Activated CD8-positive, alpha-beta memory T cell treated with anti-CD3 and anti-CD28 coated beads for 36 hours (primary cell): ENCODE data around the gene LAMC1. TPM values are rescaled to one million over a fixed set of nuclear protein-coding genes. Genes with fewer than 3 reads are reported as not detected.

Source experiments
- CTCF ChIA-PET: fragments of 350-600 bp; sonication (Branson Sonifier 250); formaldehyde crosslinking; loops from one replicate; lab custom pipeline; 2021; ENCODE audit warnings: antibody characterized with exemption; lab: Charles Lee
- POLR2A ChIA-PET: fragments of 350-600 bp; sonication (Branson Sonifier 250); formaldehyde crosslinking; loops from one replicate; lab custom pipeline; 2021; ENCODE audit warnings: antibody characterized with exemption; lab: Charles Lee
- total RNA-seq, 2 experiments: library from RNA; stranded (reverse); gene quantifications; one replicate each; pipeline ENCODE4 v1.2.3, GENCODE V29; 2021

Gene LAMC1
- total RNA-seq, result under 1 TPM; 0.15 to 0.27 TPM

DNA sequence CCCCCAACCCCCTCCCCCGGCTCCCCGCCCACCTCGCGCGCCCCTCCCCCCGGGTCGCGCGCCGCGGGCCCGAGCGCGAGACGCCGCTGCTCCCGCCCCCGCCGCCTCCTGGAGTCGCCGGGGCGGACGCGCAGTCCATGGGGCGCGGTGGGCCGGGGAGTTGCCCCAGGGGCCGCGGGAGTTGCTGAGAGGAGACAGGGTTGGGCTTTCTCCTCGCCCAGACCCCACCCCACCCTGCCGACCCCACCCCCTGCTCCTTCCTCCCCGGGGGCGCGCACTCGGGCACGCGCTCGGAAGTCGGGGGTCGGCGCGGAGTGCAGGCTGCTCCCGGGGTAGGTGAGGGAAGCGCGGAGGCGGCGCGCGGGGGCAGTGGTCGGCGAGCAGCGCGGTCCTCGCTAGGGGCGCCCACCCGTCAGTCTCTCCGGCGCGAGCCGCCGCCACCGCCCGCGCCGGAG lies at the start of gene LAMC1:
LAMC1 (plus strand) TSS at position 275 of the 455 bp plus-strand sequence. CDS start 297 bp downstream, outside the sequence.
- ChIA-PET CTCF (no interaction called here), POLR2A (no interaction called here)

DNA sequence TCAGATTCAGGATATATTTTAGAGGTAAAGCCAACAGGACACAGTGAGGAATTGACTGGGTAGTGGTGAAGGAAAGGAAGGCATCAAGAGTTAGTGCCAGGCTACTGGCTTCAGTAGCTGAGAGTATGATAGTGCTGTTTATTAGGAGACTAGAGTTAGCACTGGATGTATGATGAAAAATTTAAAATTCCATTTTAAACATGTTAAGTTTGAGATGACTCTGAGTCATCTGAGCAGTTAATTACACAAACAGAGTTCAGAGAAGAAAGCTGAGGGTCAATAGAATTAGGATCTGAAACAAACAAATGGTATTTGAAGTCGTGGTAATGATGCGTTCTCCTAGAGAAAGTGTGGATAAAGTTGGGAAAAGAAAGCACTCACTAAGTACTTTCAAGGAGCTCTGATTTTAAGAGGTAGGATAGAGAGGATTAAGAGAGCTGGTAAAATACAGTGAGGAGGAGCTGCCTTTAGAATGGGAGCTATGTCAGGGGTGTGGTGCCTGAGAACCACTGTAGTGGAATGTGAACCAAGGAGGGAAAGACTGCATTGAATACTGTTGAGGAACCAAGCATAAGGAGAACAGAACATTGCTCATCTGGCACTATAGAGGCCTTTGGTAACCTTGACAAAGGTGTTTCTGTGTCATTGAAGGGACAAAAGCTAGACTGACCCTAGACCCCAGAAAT lies 48.6 kb upstream of the LAMC1 start:
- ChIA-PET POLR2A (no interaction called here), CTCF (no interaction called here)

DNA sequence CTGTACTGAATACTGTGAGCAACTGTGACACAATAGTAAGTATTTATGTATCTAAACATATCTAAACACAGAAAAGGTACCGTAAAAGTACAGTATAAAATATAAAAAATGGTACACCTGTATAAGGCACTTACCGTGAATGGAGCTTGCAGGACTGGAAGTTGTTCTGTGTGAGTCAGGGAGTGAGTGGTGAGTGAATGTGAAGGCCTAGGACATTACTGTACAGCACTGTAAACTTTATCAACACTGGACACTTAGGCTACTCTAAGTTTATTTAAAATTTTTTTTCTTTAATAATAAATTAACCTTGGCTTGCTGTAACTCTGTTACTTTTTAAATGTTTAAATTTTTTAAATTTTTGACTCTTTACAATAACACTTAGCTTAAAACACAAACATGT lies 45.7 kb upstream of the LAMC1 start:
- CTCF ChIA-PET, result no interaction called here
- POLR2A ChIA-PET, result no interaction called here

DNA sequence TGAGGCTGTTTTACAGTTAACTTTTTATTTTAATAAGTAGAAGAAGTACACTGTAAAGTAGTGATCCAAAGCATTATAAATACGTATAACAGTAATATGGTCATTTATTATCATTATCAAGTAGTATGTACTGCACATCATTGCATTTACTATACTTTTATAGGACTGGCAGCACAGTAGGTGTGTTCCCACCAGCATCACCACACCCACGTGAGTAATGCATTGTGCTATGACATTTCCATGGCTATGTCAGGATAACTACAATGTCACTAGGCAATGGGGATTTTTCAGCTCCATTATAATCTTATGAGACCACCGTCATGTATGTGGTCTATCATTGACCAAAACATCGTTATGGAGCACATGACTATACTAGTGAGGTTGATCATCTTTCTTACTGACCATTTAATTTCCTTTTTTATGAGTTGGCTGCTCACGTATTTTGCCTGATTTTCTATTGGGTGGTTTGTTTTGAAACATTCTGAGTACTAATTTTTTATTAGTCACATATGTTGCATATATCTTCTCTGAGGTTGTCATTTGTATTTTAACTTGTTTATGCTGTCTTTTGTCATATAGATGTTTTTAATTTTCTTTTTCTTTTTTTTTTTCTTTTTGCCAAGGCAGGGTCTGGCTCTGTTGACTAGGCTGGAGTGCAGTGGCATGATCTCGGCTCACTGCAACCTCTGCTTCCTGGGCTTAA lies 44.9 kb upstream of the LAMC1 start:
- CTCF ChIA-PET, result no interaction called here
- POLR2A ChIA-PET, result no interaction called here

DNA sequence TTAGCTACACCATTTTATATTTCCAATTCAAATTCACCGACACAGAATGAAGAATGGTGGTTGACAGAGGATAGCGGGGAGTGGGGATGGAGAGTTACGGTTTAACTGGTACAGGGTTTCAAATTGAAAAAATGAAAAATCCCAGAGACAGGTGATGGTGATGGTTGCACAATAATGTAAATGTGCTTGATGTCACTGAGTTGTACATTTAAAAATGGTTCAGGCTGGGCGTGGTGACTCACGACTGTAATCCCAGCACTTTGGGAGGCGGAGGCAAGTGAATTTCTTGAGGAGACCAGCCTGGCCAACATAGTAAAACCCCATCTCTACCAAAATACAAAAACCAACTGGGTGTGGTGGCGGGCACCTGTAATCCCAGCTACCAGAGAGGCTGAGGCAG lies 39.1 kb upstream of the LAMC1 start:
- ChIA-PET CTCF (no interaction called here), POLR2A (no interaction called here)

DNA sequence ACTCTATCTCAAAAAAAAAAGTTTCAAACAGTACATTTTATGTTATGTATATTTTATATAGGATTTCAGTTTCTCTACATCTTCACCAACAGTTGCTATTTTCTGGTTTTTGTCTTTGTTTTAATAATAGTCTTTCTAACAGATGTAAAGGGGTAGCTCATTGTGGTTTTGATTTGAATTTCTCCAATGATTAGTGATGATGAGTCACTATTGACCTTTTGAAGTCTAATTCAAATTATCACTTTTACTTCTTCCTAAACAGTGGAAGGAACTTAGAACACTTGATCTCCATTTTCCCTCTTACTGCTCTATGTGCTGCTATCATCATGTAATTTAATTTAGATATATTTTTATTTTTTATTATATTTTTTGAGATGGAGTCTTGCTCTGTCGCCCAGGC lies 38.6 kb upstream of the LAMC1 start:
- CTCF ChIA-PET, result no interaction called here
- POLR2A ChIA-PET, result interaction anchor here (0.7 kb wide), 1 partner anchor 276 kb away, joined by 4 read pairs; no protein-coding TSS in a partner anchor

DNA sequence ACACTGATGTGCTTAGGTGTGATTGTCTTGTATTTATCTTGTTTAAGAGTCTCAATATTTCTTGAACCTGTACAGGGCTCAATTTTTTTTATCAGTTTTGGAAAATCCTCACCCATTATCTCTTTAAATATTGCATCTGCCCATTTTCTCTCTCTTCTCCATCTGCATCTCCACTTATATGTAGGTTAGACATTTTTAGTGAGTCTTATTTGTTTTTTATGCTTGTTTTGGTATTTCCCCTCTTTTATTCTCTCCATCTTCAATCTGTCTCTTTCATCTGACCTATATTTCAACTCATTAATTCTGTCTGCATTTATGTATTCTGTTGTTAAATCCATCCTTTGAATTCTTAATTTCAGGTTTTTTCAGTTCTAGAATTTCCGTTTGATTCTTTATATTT lies 37.3 kb upstream of the LAMC1 start:
- CTCF ChIA-PET, result no interaction called here
- POLR2A ChIA-PET, result no interaction called here

DNA sequence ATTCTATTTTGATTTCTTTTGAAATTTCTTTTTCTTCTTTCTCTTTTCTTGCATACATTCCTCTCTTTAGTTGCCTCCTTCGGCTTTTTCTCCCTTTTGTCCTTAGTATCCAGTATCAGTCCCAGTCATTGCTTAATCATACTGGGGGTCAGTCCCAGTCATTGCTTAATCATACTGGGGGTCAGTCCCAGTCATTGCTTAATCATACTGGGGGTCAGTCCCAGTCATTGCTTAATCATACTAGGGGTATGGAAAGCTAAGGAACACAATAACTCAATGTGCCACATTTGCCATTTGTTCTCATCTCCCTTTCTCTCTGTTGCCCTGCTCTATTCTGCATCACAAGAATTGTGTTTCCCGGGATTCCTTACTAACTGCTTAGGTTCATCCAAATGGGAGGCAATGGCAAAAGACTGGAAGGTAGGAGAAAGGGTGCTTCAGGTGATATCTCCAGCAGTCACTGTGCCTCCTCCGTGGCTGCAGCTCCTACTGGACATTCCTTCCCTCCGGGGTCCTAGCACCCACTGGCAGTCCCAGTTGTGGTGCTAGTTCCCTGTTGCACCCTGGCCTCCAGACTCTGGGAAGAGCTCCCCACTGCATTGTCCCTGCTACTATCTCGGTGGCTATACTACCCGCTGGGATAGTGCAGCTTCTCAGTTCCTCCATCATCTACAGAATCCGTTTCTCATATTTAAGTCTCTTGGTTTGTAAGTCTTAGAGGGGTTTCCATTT lies 32.6 kb upstream of the LAMC1 start:
- POLR2A ChIA-PET, result no interaction called here
- CTCF ChIA-PET, result no interaction called here

DNA sequence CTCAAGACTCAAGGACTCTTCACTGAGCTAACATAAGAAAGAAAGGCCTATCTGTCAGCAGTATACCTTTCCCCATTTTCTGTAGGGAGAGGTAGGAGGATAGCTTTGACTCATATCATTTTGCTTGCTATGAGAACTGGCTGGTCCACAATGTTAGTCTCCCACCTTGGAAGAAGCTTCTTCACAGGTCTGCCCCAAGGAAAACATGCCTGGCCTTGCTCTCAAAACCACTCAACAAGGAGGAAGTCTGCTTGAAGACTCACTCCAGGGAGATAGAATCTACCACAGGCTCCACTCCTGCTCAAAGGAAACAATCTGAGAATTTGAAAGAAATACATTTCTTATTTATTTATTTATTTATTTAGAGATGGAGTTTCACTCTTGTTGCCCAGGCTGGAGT lies 29.5 kb upstream of the LAMC1 start:
- CTCF ChIA-PET, result no interaction called here
- POLR2A ChIA-PET, result no interaction called here

DNA sequence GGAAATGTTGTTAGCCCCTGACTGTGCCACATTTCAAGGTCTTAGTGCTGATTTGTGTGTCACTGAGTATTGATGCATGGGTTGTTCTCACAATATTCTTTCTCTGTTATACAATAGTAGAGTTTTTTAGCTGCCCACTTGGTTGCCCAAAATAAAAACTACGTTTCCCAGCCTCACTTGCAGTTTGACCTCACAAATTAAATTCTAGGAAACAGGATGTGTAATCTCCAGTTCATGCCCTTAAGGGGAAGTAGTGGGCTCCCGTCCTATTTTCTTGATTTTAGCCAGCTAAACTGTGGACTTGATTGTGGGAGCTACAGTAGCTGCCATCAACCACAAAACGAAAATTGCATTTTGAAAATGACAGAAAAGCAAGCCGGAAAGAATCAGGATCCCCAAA lies 27.3 kb upstream of the LAMC1 start:
- ChIA-PET POLR2A (no interaction called here), CTCF (no interaction called here)

DNA sequence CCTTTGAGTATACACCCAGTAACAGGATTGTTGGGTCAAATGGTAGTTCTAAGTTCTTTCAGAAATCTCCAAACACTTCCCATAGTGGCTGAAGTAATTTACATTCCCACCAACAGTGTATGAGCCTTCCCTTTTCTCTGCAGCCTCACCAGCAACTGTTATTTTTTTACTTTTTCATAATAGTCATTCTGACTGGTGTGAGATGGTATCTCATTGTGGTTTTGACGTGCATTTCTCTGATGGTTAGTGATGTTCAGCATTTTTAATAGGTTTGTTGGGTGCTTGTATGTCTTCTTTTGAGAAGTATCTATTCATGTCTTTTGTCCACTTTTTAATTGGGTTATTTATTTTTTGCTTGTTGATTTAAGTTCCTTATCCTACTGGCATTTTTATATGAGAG lies 26.4 kb upstream of the LAMC1 start:
- CTCF ChIA-PET, result interaction anchor here (0.9 kb wide), 1 partner anchor 8 kb away, joined by 3 read pairs; no protein-coding TSS in a partner anchor

DNA sequence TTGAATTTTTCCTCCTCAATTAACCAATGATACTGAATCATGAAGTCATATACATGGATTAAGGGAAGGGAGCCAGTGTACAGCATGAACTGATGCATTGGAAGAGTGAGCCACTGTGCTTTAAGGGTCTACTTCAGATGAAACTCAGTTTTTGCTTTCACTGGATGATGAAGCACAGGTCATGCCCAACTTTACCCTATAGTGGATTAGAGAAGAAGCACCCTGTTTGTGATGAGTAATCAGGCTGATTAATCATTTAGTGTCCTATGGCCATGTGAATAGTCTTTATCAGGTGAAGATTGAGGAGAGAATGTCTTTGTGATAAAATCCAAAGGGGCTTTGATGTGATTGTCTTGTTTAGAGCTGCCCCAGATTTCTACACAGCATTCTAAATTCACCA lies 24.7 kb upstream of the LAMC1 start:
- POLR2A ChIA-PET, result no interaction called here
- CTCF ChIA-PET, result no interaction called here

More for the DNA sequence above, 26.4 kb upstream of the LAMC1 start:
- POLR2A ChIA-PET, result no interaction called here

DNA sequence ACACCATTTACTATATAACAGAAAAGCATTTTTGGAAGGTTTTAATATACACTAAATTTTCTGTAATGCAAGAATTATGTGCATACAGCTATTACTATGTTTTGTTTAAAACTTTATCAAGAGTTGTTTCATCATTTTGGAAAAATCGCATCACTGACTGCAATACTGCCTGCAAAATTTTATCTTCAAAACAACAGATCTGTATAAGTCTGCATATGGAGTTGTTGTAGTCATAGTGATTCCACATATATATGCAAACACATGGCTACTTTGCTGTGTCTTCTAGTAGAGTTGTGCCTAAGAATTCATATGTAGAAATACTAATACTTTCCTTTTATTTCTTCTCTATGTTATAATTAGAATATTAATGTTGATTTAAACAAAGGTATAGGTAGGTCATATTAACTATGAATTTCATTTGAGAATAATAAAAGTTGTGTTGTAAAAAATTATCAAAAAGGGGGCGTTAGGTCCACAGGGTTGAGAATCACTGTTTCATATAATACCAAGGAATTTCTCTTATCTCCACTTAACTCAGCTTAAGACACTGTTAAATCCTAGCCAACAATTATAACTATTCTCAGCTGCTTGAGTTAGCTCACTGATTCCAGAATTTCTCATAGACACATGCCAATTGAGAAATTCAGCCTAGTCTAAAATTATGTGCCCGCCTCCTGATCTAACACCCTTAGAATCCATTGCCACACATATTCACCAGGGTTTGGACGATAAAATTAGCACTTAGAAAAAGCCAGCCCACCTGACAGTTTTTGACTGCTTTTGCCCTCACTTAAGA lies 22.9 kb upstream of the LAMC1 start:
- ChIA-PET POLR2A (no interaction called here), CTCF (no interaction called here)

DNA sequence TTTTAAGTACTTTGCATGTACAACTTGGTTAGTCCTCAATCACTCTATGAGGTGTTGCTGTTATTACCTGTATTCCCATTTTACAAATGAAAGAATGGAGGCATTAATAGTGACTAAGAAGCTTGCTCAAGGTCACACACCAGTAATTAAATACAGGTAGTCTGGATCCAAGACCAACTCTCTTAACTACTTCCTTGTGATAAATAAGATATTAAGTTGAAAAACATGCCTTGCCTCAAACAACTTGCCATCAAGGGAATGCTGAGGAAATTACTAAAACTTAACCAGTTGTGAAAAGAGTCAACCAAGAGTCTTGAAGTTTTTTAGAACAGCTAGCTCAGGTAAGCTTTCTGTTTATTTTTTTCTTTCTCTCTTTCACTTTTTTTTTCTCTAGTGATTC lies 21.0 kb upstream of the LAMC1 start:
- CTCF ChIA-PET, result no interaction called here
- POLR2A ChIA-PET, result interaction anchor here (0.7 kb wide), 1 partner anchor 683 kb away, joined by 4 read pairs; no protein-coding TSS in a partner anchor

DNA sequence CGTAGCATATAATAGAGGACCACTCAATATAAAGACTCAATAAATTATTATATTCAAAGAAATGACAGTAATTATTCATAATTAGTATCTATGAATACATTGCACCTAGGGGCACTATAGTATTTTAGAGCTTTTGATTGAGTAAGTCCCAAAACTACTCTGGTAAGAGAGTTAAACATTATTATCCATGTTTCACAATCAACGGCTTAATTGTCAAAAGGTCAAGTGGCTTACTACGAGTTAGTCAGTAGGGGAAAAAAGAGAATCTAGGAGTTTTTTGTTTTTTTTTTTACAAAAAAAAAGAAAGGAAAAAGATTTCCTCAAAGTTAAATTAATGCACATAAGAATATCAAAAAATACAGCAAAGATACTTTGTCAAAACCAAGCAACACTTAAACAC lies 20.4 kb upstream of the LAMC1 start:
- POLR2A ChIA-PET, result interaction anchor here (0.6 to 0.7 kb wide), 2 partner anchors 79 to 682 kb away, joined by 4 to 7 read pairs; no protein-coding TSS in a partner anchor
- CTCF ChIA-PET, result no interaction called here

DNA sequence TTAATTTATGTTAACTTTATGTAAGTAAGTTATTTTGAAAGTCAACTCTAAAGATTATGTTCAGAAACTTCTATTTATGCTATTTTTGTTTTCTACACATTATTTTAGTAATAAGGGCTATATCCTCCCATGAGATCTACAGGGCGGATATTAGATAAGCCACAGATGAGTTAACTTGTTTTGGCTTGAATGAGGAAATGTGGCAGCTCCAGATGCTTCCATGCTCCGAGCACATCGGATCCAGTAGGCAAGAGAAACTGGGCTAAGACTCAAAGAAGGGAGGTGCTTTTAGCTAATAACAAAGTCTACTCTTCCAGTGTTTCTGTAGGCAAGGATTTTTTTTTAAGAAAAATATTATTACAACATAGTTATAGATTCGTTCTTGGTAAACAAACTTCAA lies 20.0 kb upstream of the LAMC1 start:
- CTCF ChIA-PET, result no interaction called here
- POLR2A ChIA-PET, result interaction anchor here (0.5 to 0.6 kb wide), 2 partner anchors 17 to 79 kb away, joined by 3 to 7 read pairs; no protein-coding TSS in a partner anchor

DNA sequence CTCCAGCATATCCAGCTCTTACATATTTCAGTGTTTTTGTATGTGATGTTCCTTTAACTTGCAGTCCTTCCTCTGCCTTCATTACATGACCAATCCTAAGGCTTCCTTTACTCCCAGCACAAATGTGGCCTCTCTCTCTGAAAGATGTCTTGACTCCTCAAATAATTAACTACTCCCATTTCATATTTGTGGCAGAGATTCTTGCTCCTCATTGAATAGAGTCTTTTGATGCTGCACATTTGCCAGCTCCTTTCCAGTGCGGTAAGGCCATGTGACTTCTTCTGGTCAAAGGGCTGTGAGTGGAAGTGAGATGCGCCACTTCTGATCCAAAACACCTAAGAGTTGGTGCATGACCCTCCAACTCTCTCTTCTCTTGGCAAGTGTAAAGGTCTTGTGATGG lies 19.1 kb upstream of the LAMC1 start:
- ChIA-PET POLR2A (no interaction called here), CTCF (no interaction called here)

DNA sequence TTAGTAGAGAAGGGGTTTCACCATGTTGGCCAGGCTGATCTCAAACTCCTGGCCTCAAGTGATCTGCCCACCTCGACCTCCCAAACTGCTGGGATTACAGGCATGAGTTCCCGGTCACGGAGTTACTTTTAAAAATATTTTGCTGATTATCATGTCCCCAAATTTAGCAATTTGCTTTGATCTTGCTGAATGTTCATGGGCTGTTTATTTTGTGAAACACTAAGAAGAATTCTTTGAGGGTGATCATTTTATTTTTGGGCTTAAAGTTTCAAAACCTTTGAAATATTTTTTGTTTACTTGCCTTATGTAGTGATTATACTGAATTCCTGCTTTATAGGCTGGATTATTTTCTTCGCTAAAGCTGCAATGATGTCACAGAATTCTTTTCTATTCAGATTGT lies 11.4 kb upstream of the LAMC1 start:
- CTCF ChIA-PET, result no interaction called here
- POLR2A ChIA-PET, result no interaction called here

DNA sequence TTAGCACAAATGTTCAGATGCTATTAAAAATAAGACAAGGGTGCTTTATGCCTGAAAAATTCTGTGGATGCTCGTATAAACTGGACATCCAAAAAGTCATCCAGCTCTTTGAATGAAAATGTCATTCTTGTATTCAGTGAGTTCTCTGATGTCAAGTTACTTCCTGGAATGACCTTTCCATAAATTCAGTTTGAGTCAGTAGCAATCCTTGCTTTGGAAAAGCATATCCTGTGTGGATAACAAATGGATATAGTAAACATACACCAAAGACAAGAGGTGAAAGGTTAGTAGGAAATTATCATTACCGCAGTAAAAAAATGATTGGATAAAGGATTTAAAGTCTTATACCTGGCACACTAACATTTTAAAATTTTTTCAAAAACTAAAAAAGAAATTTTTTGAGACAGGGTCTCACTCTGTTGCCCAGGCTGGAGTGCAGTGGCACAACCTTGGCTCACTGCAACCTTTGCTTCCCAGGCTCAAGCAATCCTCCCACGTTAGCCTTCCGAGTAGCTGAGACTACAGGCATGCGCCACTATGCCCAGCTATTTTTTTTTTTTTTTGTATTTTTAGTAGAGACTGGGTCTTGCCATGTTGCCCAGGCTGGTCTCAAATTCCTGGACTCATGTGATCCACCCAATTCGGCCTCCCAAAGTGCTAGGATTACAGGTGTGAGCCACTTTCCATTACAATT lies 10.8 kb upstream of the LAMC1 start:
- CTCF ChIA-PET, result no interaction called here

More for the DNA sequence above, 10.8 kb upstream of the LAMC1 start:
- POLR2A ChIA-PET, result no interaction called here
